PC-3 (cell line): ENCODE results near the gene PIGN.

Experiments used
- CTCF ChIP-seq: fragments of 300-600 bp; sonication (generic); conservative IDR thresholded peaks from 2 replicates; pipeline ENCODE4 v1.5.1; 2017; ENCODE audit warnings: antibody characterized with exemption, low read depth, mild to moderate bottlenecking, low read length
- EZH2 ChIP-seq: fragments of 300-600 bp; sonication (generic); IDR thresholded peaks from one replicate; pipeline ENCODE4 v1.6.1; 2017; ENCODE audit warnings: antibody characterized with exemption, mild to moderate bottlenecking, low read length; ENCODE audit not compliant: unreplicated experiment
- EZH2phosphoT487 ChIP-seq: fragments of 300-600 bp; sonication (generic); IDR thresholded peaks from 2 replicates; pipeline ENCODE4 v1.6.1; 2018; ENCODE audit warnings: mild to moderate bottlenecking, antibody characterized with exemption, low read length, borderline replicate concordance

DNA sequence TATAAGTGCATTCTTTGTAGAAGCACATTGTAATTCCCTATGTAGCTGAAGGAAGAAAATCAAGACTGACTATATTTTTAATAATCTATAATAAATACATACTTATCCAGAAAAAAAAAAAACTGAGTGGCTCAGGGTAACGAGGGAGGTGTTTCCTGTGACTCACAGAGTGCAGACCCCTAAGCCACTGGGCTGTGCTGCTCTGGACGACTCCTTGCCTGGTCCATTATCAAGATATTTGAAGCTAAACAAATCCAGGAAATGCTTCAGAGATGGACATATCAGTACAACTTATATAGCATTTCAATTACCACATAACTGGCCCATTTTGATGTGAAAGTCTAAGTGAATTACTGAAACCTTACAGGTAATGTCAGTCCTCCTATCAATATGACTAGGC, 80.6 kb downstream of the PIGN start:
- no peak for TF ChIP-seq CTCF
- no peak for TF ChIP-seq EZH2
- TF ChIP-seq EZH2phosphoT487 = no peak
